GM18907 (cell line): ENCODE measurements around the gene AHRR.

Experiments used
- ATAC-seq: cut with Tn5 transposase; IDR thresholded peaks from one replicate; pipeline ENCODE4 v1.9.1; 2021; ENCODE audit warnings: mild to moderate bottlenecking, moderate library complexity; ENCODE audit not compliant: unreplicated experiment

Gene AHRR

DNA sequence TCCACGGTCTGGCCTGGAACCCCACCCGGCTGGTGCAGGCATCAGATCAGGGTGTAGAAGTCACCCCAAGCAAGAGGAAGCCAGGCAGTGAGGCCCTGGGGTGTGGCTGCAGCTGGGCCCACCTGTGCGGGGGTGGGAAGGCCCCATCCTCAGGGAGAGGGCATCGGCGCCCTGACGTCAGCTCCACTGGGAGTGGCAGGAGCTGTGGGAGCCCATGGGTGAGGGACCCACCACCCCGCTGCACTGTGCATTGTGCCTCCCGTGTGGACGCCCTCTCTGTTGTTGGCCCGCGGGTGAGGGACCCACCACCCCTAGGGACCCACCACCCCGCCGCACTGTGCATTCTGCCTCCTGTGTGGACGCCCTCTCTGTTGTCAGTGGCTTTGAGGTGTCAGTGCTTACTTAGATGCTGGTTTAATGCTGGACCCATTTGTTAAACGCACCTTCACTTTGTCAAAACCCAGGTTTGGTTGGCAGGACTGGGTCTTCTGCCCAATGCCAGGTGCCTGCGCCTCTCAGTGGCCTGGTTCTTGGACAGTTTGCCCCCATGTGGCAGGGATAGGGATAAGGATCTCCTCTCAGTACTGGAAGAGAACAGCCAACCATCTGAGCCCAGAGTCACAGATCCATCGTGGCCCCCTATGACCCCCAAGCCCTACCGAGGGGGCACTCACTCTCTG, 114.6 kb downstream of the AHRR start:
- ATAC-seq = no peak

DNA sequence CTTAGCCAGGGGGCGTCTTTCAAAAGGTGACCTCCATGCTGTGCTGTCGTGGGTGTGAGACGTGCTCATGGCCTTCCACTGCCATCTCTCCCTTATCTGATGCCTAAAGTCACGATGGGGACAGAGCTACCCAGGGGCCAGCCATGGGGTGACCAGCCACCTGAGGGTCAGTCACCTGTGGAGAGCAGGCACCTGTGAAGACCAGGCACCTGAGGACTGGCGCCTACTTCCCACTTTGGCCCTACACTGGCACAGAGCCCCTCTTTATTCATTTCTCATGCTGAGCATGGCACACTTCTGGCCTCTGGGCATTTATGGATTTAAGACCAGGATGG, 115.1 kb downstream of the AHRR start:
- no peak for ATAC-seq

DNA sequence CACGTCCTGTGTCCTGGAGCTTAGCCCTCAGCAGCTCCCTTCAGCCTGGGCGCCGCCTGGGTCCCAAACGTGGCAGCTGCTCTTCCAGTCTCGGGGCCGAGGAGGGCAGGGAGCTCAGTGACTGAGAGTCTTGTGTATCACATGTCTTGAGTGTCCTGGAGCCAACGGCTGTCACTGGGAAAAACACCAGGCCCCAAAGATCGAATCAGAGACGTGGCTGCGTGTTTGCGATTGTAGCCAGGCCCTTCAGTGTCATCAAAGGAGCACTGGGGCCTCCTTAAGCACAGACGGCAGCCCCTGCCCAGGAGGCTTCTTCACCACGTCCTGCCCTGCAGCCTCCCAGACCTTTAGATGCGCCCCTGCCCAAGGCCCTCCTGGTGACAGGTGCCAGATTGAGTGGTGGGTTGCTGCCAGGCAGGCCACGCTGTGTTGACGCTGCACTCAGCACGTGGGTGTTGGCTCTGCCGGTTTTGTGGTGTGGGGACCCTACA, 115.8 kb downstream of the AHRR start:
- no peak for ATAC-seq

DNA sequence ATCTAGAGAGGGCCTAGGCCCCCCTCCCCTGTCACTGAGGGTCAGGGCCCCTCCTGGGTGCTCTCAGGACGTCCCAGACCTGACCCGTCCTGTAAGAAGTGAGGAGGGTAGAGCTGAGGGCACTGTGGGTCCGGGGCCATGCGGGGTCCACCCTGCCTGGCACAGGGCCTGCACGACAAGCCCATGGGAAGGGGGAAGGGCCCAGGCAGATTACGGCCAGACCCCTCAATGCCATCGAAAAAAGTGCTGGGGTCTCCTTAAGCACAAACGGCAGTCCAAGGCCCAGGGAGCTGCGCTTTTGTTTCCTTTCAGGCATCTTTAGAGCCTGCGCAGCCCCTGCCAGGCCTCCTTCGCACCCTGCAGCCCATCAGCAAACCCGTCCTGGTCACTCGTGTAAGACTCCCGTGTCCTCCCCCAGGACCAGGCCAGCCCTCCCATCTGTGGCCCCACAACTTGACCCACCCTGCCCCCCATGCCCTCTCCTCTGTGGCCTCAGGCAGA, 117.0 kb downstream of the AHRR start:
- no peak for ATAC-seq

DNA sequence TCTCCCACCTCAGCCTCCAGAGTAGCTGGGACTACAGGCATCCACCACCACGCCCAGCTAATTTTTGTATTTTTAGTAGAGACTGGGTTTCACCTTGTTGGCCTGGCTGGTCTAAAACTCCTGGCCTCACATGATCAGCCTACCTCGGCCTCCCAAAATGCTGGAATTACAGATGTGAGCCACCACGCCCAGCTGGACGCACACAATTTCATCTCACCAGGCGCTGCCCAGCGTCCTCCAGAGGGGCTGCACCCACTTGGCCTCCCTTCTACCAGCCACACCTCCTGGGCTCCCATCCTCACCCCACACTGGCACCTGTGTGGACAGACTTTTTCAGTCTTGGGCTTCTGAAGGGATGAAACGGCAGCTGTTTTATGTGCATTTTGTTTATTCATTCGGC, 117.7 kb downstream of the AHRR start:
- ATAC-seq = no peak

DNA sequence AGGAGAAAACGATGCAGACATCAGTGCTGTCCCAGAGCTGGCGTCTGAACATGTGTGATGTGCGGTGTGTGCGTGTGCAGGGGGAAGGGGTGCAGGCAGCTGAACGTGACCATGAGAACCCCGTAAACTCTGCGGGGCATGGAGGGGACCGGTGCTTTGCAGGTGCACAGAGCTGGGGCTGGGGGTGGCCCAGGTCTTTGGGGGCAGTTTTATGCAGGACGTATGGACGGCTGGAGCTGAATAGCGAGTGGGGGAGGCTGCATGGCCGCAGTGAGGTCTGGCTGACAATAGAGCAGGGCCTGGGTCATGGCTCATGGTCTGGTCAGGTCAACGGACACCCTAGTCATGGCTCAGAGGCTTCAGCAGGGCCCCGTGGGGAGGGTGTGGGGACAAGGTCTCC, 118.1 kb downstream of the AHRR start:
- ATAC-seq = no peak

DNA sequence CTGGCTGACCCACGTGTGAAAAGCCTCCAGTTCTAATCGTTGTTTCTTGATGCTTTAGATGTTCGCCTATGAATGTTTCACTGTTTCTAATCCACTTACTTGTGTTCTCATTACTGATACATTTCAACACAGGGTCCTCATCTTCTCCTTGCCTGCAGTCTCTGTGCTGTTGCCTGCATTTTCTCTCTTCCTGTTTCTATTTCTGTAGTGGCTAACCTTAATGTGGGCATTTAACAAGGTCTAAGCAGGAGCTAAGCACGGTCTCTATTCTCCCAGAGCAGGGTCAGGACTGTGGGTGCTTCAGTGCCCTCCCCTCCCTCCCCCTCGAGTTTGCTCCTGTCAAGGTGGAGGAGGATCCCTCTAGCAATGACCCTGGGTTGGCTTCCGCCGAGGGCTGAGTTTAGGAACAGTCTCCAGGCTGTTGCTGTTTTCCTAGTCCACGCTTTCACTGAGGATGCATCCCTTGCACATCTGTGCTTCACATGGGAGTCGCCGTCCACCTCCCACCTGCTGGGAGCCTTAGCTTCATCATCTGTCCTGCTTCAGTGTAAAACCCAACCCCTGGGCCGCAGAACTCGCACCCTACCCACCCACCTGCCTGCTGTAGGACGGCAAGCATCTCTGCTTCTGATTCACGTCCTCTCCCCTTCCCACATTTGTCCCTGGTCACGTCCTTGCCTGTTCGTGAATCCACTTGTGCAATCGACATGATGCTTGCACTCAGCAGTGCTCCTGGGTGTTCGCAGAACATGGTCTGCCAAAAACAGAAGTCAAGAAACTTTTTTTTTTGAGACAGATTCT, 119.1 kb downstream of the AHRR start:
- ATAC-seq = no peak

DNA sequence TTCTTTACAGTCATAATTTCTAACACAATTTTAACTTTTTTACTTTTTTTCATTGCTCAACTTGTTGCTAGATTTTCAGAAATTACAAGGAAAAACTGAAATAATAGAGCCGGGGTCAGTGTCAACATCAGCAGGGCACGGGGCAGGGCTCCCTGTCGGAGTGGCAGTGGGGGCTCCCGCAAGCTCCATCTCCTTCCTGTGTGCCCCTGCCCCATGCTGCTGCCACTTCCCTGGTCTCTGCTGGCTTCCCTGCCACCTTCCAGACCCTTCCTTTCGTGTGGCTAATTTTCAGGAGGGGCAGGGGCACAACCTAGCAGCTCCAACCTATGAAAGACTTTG, 120.5 kb downstream of the AHRR start:
- no peak for ATAC-seq

DNA sequence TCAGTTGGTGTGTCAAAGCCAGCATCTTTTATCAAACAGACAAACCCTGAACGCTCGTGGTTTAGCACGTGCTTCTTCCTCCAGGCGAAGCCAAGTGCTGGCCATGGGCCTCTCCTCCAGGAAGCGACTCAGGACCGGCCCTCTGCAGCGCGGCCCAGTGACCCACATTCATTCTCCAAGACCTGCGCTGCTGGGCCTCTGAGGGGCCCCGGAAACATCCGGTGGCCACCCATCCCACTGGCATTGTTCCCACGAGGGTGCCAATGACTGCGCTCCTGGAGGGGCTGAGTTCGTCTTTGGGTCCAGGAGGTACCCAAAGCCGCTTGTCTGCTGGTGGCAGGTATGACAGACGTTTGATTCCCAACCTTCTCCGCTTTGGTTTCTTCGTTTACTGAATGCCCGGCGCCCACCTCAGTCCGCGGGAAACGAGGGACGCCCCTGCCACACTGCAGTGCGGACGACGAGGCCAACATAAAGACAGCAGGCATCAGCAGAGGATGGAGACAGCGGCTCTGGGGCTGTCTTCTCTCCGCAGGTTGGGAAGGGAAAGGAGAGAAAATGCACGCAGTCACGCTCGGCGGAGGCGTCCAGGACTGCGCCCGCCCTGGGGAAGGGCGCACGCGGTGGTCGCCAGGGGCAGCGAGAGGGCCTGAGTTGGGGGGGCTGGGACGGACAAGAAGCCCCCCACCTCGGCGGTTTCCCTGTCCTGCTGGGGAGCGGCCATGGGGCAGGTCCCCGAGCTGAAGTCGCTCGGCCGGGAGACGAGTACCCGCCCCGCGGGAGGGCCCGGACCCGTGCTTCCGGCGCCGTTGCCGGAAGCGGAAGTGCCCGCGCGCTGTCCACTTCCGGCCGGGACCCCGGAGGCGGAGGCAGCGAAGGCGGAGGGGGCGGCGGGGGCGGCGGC, 121.1 kb downstream of the AHRR start, which contains the start of gene EXOC3:
Gene EXOC3 (plus strand): TSS at position 842 of the 904 bp plus-strand sequence. CDS start 3,030 bp downstream, outside the sequence.
- peak; percentile 87 for ATAC-seq

DNA sequence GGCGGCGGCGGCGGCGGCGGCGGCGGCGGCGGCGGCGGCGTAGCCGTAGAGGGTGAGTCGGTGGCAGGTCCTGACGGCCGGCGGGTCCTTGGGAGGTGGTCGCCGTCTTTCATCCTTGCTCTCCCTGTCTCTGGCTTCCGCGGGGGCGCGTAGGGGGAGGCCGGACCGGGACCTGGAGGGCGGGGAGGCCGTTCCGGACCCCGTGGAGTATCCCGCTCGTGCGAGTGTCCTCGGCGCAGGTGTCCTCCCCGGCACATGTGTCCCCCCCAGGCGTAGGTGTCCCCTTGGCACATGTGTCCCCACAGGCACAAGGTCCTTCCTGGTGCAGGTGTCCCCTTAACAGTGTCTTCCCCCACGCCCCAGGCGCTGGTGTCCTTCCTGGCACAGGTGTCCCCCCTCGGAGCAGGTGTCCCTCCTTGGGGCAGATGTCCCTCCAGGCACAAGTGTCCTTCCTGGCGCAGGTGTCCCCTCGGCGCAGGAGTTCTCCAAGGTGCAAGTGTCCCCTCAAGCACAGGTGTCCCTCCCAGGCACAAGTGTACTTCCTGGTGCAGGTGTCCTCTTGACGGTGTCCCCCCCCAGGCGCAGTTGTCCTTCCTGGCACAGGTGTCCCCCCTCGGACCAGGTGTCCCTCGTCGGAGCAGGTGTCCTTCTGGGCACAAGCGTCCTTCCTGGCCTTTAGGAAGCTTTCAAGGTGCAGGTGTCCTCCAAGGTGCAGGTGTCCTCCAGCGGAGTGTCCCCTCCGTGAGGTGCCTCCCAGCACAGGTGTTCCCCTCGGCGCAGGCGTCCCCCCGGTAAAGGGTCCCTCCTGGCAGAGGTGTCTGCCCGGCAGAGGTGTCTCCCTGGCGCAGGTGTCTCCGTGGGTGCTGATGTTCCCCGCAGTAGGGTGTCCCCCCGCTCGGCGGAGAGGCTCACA, 122.0 kb downstream of the AHRR start:
- peak; percentile 27 for ATAC-seq

DNA sequence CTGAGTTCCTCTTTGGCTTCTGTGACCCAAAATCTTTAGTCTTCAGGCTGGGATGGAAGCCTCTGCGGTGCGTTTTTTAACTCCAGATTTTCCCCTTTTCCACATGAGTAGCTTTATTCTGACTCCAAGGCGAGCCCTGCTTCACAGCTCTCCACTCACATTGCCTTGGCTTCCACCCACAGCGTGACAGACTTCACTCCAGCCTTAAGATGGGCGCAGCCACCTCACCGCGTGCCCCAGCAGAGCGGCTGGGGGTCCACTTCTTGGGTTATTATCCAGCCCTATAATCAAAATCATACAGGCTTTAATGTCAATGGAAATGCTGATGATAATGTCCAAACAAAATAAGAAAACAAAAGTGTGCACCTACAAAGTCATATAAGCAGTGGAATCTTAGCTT, 122.7 kb downstream of the AHRR start:
- no peak for ATAC-seq

DNA sequence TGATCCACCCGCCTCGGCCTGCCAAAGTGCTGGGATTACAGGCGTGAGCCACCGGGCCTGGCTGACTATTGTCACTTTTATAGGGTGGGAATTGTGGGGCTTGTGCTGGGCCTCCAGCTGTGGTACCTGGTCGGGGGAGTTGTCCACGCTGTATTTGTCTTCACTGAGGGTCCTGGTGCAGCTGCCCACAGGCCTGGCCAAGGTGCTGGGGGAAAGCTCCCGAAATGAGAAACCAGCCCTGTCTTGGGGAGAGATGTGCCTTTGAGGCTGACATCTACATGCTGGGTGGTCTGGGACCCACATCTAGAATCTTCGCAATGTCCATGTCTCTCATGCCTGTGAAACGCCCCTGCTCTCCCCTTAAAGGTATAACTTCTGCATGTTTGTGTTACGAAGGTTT, 124.1 kb downstream of the AHRR start:
- no peak for ATAC-seq

DNA sequence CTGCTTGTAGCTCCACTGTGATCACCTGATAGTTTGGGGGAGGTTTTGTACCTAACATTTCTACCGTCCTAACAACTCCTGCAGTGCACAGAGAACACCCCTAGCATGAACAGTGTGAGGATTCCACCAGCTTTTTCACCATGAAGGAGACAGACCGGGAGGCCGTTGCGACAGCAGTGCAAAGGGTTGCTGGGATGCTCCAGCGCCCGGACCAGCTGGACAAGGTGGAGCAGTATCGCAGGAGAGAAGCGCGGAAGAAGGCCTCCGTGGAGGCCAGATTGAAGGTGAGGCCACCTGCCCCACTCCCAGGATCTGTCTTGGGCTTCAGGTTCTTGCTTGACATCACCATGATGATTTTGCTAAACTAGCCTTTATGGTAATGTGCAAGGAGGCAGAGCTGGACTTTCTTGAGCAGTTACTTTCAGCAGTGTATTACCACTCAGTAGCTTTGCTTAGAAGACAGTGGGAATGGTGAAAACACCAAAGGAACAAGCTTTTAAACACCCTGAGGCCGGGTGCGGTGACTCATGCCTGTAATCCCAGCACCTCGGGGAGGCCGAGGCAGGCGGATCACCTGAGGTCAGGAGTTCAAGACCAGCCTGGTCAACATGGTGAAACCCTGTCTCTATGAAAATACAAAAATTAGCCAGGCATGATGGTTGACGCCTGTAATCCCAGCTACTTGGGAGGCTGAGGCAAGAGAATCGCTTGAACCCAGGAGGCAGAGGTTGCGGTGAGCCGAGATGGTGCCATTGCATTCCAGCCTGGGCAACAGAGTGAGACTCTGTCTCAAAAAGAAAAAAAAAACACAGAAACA, 124.8 kb downstream of the AHRR start:
- no peak for ATAC-seq

DNA sequence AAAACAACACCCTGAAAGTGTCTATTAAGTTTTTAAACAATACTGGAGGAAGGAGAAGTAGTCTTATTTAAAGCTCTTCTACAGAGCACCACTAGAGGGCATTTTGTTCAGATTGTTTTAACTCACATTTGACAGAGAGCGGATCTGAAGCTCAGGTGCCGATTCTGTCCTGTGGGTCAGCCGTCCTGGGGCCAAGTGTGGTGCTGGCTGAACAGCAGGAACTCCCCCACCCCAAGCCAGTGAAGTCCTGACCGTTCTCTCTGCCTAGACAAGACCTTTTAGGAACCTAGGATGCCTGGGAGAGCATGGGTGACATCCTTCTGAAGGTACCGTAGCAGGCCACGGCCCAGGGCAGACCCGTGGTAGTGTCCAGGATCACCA, 125.4 kb downstream of the AHRR start:
- ATAC-seq = no peak

DNA sequence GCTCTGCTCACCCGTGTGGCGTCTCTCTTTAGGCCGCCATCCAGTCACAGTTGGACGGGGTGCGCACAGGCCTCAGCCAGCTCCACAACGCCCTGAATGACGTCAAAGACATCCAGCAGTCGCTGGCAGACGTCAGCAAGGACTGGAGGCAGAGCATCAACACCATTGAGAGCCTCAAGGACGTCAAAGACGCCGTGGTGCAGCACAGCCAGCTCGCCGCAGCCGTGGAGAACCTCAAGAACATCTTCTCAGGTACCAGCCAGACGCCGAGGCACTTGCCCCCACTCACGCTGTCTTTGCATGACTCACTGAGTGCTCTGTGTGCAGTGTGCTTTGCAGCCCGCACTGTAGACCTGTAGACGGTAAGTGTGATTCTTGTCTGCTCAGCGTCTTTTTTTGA, 126.0 kb downstream of the AHRR start:
- no peak for ATAC-seq

DNA sequence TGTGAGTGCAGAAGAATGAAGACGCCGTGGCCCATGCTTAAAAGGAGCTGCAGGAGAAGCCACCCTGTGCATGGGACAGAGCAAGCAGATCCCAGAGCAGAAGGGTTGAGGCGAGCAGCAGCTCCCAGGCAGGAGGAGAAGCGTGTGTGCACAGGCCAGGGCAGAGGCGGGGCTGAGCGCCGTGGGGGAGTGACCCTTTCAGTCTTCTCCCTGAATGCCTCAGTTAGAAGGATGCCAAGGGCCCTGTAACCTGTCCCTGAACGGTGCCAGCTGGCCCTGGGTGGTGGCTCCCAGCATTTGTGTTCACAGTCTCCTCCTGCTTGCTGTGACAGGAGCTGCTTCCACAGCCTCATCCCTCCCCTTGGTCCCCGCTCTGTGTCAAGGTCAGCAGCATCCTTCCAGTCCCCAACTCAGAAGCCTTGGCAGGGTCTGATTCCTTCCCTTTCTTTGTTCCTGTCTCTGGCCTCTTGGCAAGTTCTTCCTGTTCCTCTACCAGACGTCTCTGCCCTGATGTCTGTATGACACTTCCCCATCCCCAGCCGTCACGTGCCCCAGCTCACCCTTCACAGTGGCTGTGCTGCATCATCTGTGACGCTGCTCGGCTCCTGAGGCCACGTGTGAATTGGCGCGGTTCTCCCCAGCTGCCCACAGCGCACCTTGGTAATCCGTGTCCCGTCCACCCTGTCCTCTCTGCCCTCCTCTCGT, 126.7 kb downstream of the AHRR start:
- no peak for ATAC-seq

DNA sequence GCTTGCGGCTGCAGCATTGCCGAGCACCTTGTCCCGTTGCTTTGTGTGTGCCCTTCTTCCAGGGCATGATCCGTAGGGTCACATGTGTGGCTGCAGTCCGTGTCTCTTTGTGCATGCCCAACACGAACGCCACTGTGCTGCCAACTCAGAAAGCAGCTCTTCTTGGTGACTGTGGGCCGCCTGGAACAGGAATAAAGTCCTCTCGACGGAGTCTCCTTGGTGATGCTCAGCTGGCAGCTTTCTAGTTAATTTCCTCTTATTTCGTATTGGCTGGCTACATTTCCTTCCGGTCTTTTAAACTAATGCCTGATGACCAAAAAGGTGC, 127.2 kb downstream of the AHRR start:
- no peak for ATAC-seq

DNA sequence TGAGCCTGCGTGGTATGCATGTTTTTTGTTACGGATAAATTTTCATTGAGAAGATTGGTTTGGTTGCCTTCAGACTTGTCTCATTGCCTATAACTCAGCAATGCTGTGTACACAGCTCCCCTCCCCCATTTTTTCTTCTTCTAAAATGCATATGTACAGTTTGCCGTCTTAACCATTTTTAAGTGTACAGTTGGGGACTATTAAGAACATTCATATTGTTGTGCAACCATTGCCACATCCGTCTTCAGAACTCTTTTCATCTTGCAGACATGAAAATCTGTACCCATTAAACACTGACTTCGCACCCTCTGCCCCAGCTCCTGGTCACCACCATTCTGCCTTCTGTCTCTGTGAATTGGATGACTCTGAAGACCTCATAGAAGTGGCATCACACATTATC, 127.6 kb downstream of the AHRR start:
- ATAC-seq = no peak
